GM18526 (cell line): ENCODE data around the gene ARHGEF38.

Experiments
- POLR2A ChIP-seq: IDR thresholded peaks from 3 replicates; pipeline ENCODE4 v1.6.1; 2011; ENCODE audit not compliant: insufficient read length; ENCODE audit errors: extremely low read depth

The ARHGEF38 gene

GRCh38 chr4:105624530-105624929 is 72.1 kb downstream of the ARHGEF38 start:
- no peak for TF ChIP-seq POLR2A

- TF ChIP-seq POLR2A = no peak
These were observed 72.8 kb downstream of the ARHGEF38 start for GRCh38 chr4:105625214-105625613.

- no peak for TF ChIP-seq POLR2A
These were observed 74.4 kb downstream of the ARHGEF38 start for GRCh38 chr4:105626846-105627245.

- TF ChIP-seq POLR2A = no peak
These were observed 75.2 kb downstream of the ARHGEF38 start for GRCh38 chr4:105627620-105628019.

GRCh38 chr4:105630670-105631655 is 78.5 kb downstream of the ARHGEF38 start:
- TF ChIP-seq POLR2A = no peak

- TF ChIP-seq POLR2A = no peak
These were observed 79.5 kb downstream of the ARHGEF38 start for GRCh38 chr4:105631818-105632400.

GRCh38 chr4:105632599-105632998 is 80.2 kb downstream of the ARHGEF38 start:
- no peak for TF ChIP-seq POLR2A

- no peak for TF ChIP-seq POLR2A
These were observed 80.8 kb downstream of the ARHGEF38 start for GRCh38 chr4:105633241-105633640.

GRCh38 chr4:105634402-105635080 is 82.1 kb downstream of the ARHGEF38 start:
- TF ChIP-seq POLR2A = no peak

- TF ChIP-seq POLR2A = no peak
These were observed 85.2 kb downstream of the ARHGEF38 start for GRCh38 chr4:105637408-105638176.

- no peak for TF ChIP-seq POLR2A
These were observed 89.4 kb downstream of the ARHGEF38 start for GRCh38 chr4:105641845-105642244.

GRCh38 chr4:105644257-105644656 is 91.8 kb downstream of the ARHGEF38 start:
- TF ChIP-seq POLR2A = no peak

- no peak for TF ChIP-seq POLR2A
These were observed 93.0 kb downstream of the ARHGEF38 start for GRCh38 chr4:105645440-105645839.

GRCh38 chr4:105650190-105650589 is 97.8 kb downstream of the ARHGEF38 start:
- TF ChIP-seq POLR2A = no peak

GRCh38 chr4:105651884-105652283 is 99.5 kb downstream of the ARHGEF38 start:
- no peak for TF ChIP-seq POLR2A
